ENCODE measurements around the gene CYP2J2. TPM values are rescaled to one million over a fixed set of nuclear protein-coding genes. Genes with fewer than 3 reads are reported as not detected.
"Not testable (repeated sequence)": the region's sequence is repeated elsewhere in the genome, so short reads cannot be mapped to it uniquely, and the experiment has no call there.

Gene CYP2J2
- total and polyA plus RNA-seq, 11 donors = 45.6 to 208 (median 101) TPM

DNA sequence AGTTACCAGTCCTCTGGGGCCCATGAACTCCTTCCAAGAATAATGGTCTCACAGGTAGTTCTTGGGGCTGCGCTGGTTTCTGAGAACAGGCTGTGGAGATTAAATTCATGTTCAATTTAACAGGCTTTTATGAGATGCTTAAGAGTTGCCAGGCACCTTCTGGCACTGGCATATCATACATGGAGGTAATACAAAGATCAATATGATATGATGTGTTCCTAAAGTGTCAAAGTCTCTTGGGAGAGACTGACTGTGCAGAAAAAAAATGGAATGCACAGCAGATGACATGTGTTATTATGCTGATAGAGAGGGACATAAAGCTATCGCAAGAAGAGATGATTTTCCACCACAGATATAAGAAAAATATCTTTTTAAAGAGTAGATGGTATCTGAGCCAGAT lies 6.8 kb downstream of the CYP2J2 start:
- Histone ChIP-seq H3K36me3 (peaks cover 0 to 10% (median 0%) of the 10 kb centered on the region in 9 donors), H3K9me3 (peaks cover 0 to 14% (median 8%) of the 10 kb centered on the region in 12 donors), H3K27me3 (peaks cover 0 to 3% (median 0%) of the 10 kb centered on the region in 9 donors), H3K4me3 (no peak overlapping the region), H3K27ac (peak overlapping the region in 11 of 12 donors; percentile 13 to 97 (median 82)), H3K4me1 (peaks cover 0 to 57% (median 12%) of the 10 kb centered on the region in 12 donors)
- DNase-seq = no peak
- ATAC-seq = no peak
- TF ChIP-seq CTCF (IDR thresholded peaks at IDR 0.05) (no peak), POLR2A (IDR thresholded peaks at IDR 0.05) (no peak)
- WGBS, 4 donors = 66% methylated on average over 2 of the region's 2 CpGs
- intact Hi-C loops (cut with DNase I) = no loop called here

DNA sequence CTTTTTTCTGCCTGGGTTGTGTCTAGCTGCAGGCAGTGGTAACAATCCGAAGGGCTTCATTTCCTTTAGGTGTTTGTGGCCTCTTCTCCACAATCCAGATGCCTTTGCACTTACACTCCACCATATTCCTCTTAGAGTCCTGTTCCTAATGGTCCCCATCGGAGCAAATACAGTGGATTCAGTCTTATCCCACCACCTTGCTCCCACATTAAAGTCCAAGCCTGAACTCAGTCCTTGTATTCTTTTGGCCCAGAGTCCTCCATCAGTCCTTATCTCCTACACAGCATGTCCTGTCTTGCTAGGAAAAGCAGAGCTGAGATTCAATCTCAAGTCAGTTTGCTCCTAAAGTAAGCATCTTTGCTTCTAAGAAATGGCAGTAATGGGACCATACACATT lies 8.8 kb downstream of the CYP2J2 start:
- TF ChIP-seq POLR2A (IDR thresholded peaks at IDR 0.05) (no peak), CTCF (IDR thresholded peaks at IDR 0.05) (no peak)
- Histone ChIP-seq H3K36me3 (peaks cover 0 to 16% (median 0%) of the 10 kb centered on the region in 9 donors), H3K4me1 (peaks cover 0 to 74% (median 13%) of the 10 kb centered on the region in 12 donors), H3K27ac (peak overlapping the region in 9 of 12 donors; percentile 19 to 97 (median 87)), H3K9me3 (no peaks in the 10 kb centered on the region), H3K27me3 (peaks cover 0 to 3% (median 0%) of the 10 kb centered on the region in 9 donors), H3K4me3 (no peak overlapping the region)
- no peak for DNase-seq
- WGBS, 4 donors = 89 to 98% (median 97%) methylated on average over 2 of the region's 2 CpGs
- intact Hi-C loops (cut with DNase I) = no loop called here
- ATAC-seq = peak in 1 of 4 donors; percentile 11

DNA sequence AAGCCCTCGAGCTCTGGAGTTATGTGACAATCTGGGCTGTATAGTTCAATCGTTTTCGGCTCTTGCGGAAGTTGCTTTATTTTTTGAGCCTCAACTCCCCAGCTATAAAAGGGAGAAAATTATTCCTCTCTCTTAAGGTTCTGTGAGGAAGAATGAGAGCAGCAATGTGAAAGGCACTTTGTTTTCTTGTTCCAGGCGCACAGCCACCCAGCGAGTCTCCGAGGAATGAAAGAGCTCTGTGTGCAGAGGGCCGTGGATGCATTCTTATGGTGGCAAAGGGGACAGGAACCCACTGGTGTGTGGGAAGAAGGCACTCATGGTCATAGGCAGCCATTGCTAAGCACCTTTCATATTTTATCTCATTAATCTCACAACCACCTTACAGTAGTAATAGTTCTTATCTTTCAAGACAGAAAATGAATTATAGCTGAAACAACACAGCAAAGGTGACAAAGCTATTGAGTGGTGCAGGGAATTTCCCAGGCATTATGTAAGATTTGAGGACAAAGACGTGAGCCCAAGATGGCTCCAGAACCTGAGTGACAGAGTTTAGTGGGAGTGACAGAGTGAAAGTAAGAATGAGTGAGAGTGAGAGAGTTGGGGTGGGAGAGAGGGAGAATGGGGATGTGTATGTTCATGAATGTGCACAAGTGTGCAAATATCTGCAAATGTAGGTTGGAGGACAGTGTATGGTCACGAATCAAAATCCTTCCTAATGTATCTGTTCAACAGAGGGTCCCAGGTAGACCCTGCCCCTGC lies 9.4 kb downstream of the CYP2J2 start:
- Histone ChIP-seq H3K4me3 (no peak overlapping the region), H3K27me3 (peaks cover 0 to 3% (median 0%) of the 10 kb centered on the region in 9 donors), H3K27ac (peak overlapping the region in 9 of 12 donors; percentile 19 to 97 (median 87)), H3K9me3 (no peaks in the 10 kb centered on the region), H3K36me3 (peaks cover 0 to 22% (median 0%) of the 10 kb centered on the region in 9 donors), H3K4me1 (peaks cover 0 to 74% (median 13%) of the 10 kb centered on the region in 12 donors)
- no peak for TF ChIP-seq POLR2A (IDR thresholded peaks at IDR 0.05)
- no peak for TF ChIP-seq CTCF (IDR thresholded peaks at IDR 0.05)
- ATAC-seq = peak in 2 of 4 donors; percentile 16 to 19
- no peak for DNase-seq
- intact Hi-C loops (cut with DNase I) = no loop called here
- WGBS, 4 donors = 64 to 82% (median 75%) methylated on average over 10 of the region's 10 CpGs

- 10 to 14% (median 11%) methylated on average over 1 of the region's 1 CpG for WGBS, 4 donors
These were observed 11.1 kb downstream of the CYP2J2 start for GRCh38 chr1:59915516-59915915.

GRCh38 chr1:59914791-59915286 lies 11.7 kb downstream of the CYP2J2 start:
- peaks cover 0 to 80% (median 11%) of the 10 kb centered on the region in 12 donors for H3K4me1 ChIP-seq
- WGBS, 4 donors = 53 to 67% (median 58%) methylated on average over 7 of the region's 7 CpGs
- intact Hi-C loops (cut with DNase I) = not testable (repeated sequence)

More at GRCh38 chr1:59915516-59915915, 11.1 kb downstream of the CYP2J2 start:
- Histone ChIP-seq H3K27ac (peak overlapping the region in 9 of 12 donors; percentile 2 to 97 (median 87)), H3K36me3 (peaks cover 0 to 38% (median 0%) of the 10 kb centered on the region in 9 donors), H3K4me1 (peaks cover 0 to 80% (median 11%) of the 10 kb centered on the region in 12 donors), H3K4me3 (no peak overlapping the region), H3K27me3 (peaks cover 0 to 3% (median 0%) of the 10 kb centered on the region in 9 donors), H3K9me3 (no peaks in the 10 kb centered on the region)
- DNase-seq = no peak
- intact Hi-C loops (cut with DNase I) = no loop called here
- TF ChIP-seq CTCF (IDR thresholded peaks at IDR 0.05) = no peak
- no peak for TF ChIP-seq POLR2A (IDR thresholded peaks at IDR 0.05)
- peak in 1 of 4 donors; percentile 48 for ATAC-seq

More at GRCh38 chr1:59914791-59915286, 11.7 kb downstream of the CYP2J2 start:
- Histone ChIP-seq H3K36me3 (peaks cover 0 to 42% (median 0%) of the 10 kb centered on the region in 9 donors), H3K27ac (peak overlapping the region in 11 of 12 donors; percentile 2 to 97 (median 82))
- not testable (repeated sequence) for DNase-seq, H3K9me3 ChIP-seq, ATAC-seq, H3K4me3 ChIP-seq, H3K27me3 ChIP-seq

All from heart left ventricle (tissue), 16 donors.